Sigmoid colon (tissue), 7 donors: ENCODE results near the gene PEX6. TPM values are rescaled to one million over a fixed set of nuclear protein-coding genes. Genes with fewer than 3 reads are reported as not detected.

Source experiments
- DNase-seq: peaks from one replicate; pipeline ENCODE4 v3.0.0-alpha.2; 2019
- H3K27ac ChIP-seq, 4 donors: fragments of 200-600 bp; sonication (generic); one replicate each; pipeline ENCODE4 v1.5.1; 2016 to 2019; ENCODE audit warnings: mild to moderate bottlenecking in 1 of 4
- H3K27me3 ChIP-seq, 3 donors: fragments of 200-600 bp; sonication (generic); one replicate each; pipeline ENCODE4 v1.5.1; 2019; ENCODE audit warnings: mild to moderate bottlenecking in 1 of 3
- H3K36me3 ChIP-seq, 4 donors: fragments of 200-600 bp; sonication (generic); one replicate each; pipeline ENCODE4 v1.5.1; 2016 to 2019
- H3K4me1 ChIP-seq, 4 donors: fragments of 200-600 bp; sonication (generic); one replicate each; pipeline ENCODE4 v1.5.1; 2017 to 2019
- H3K4me3 ChIP-seq, 4 donors: fragments of 200-600 bp; sonication (generic); one replicate each; pipeline ENCODE4 v1.5.1; 2017 to 2019; ENCODE audit warnings: mild to moderate bottlenecking in 2 of 4, moderate library complexity in 1 of 4
- H3K9me3 ChIP-seq, 4 donors: fragments of 200-600 bp in 3 of 4; sonication (generic) in 3 of 4; one replicate each; pipeline versions ENCODE4 v1.5.1 to v1.6.1; 2013 to 2019
- EP300 ChIP-seq, 4 donors: sonication (generic); formaldehyde crosslinking; IDR thresholded peaks; one replicate each; pipeline ENCODE4 v1.6.1; 2017; ENCODE audit warnings: antibody characterized with exemption in 4 of 4
- POLR2A ChIP-seq, 2 donors: fragments of 450-650 bp; IDR thresholded peaks; one replicate each; pipeline ENCODE4 v1.6.1; 2016; ENCODE audit warnings: antibody characterized with exemption in 2 of 2, mild to moderate bottlenecking in 2 of 2, moderate library complexity in 2 of 2
- POLR2AphosphoS5 ChIP-seq, 4 donors: sonication (generic); formaldehyde crosslinking; IDR thresholded peaks; one replicate each; pipeline ENCODE4 v1.6.1; 2017; ENCODE audit warnings: antibody characterized with exemption in 4 of 4
- WGBS, 2 donors: extraction: QIAGEN DNeasy Blood & Tissue Kit; methylation state at CpG; one replicate each; pipeline ENCODE4 v1.1.7; 2013; 5-methylcytosine and 5-hydroxymethylcytosine counted together
- intact Hi-C: fragments of 100-400 bp; cut with DNase I; formaldehyde crosslinking; loops from one replicate; pipeline ENCODE4 v1.15.1; 2023
- polyA plus RNA-seq, 3 donors: library from polyadenylated mRNA; stranded (reverse); fragments of 200-250 nt; gene quantifications; one replicate each; pipeline ENCODE4 v1.2.3, GENCODE V29; 2013
- total RNA-seq, 4 donors: library from RNA; depleted of rRNA; stranded (reverse); fragments of >200 nt; gene quantifications; one replicate each; pipeline ENCODE4 v1.1.0, GENCODE V29; 2016
- TF ChIP-seq, protein P1 (sequence below), 4 experiments: fragments of 450-650 bp in 3 of 4; fragments of 200-600 bp in 1 of 4; IDR thresholded peaks; one replicate each; pipeline ENCODE4 v1.5.1; 2016 to 2019; ENCODE audit warnings: antibody characterized with exemption in 4 of 4, mild to moderate bottlenecking in 3 of 4, moderate library complexity in 2 of 4
- donor health status: healthy with polysubstance abuse.
- donor health status: Bipolar disorder and iron deficiency.
- donor health status: healthy.

Gene PEX6, protein sequence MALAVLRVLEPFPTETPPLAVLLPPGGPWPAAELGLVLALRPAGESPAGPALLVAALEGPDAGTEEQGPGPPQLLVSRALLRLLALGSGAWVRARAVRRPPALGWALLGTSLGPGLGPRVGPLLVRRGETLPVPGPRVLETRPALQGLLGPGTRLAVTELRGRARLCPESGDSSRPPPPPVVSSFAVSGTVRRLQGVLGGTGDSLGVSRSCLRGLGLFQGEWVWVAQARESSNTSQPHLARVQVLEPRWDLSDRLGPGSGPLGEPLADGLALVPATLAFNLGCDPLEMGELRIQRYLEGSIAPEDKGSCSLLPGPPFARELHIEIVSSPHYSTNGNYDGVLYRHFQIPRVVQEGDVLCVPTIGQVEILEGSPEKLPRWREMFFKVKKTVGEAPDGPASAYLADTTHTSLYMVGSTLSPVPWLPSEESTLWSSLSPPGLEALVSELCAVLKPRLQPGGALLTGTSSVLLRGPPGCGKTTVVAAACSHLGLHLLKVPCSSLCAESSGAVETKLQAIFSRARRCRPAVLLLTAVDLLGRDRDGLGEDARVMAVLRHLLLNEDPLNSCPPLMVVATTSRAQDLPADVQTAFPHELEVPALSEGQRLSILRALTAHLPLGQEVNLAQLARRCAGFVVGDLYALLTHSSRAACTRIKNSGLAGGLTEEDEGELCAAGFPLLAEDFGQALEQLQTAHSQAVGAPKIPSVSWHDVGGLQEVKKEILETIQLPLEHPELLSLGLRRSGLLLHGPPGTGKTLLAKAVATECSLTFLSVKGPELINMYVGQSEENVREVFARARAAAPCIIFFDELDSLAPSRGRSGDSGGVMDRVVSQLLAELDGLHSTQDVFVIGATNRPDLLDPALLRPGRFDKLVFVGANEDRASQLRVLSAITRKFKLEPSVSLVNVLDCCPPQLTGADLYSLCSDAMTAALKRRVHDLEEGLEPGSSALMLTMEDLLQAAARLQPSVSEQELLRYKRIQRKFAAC
- total RNA-seq (10 to 100 TPM; 10.2 to 19.1 (median 18.2) TPM), polyA plus RNA-seq (10 to 100 TPM; 12.6 to 21.5 (median 14.0) TPM)

DNA sequence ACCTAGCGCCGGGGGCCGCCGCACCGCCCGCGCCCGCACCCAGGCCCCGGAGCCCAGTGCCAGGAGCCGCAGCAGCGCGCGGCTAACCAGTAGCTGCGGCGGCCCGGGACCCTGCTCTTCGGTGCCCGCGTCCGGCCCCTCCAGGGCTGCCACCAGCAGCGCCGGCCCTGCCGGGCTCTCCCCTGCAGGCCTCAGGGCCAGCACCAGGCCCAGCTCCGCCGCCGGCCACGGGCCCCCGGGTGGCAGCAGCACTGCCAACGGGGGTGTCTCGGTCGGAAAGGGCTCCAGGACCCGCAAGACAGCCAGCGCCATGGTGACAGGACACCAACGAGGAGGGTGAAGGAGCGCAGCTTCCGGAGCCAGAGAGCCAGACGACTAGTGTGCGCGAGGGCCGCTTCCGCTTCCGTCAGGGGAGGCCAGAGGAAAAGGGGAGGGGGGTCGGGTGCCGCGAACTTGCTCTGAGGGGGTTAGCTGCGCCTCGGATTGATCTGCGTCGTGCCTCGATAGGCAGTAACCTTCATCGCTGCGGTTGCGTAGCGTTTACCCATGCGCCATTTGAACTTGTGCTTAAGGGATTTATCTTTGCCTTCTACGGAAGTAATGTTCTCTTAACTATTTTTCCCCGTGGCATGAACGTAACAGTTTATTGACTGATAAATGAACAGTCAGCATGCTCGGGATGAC lies at the start of gene PEX6:
PEX6 (minus strand) TSS at position 343 of the 684 bp plus-strand sequence; CDS start at position 312, 31 bp downstream.
- Histone ChIP-seq H3K27me3 (no peaks in the 10 kb centered on the region), H3K27ac (peak within 1 kb of the TSS; percentile 91 to 93 (median 93)), H3K4me3 (peak within 1 kb of the TSS; percentile 82 to 99 (median 90)), H3K36me3 (peaks cover 0 to 3% (median 0%) of the 10 kb centered on the region in 4 donors), H3K9me3 (no peaks in the 10 kb centered on the region), H3K4me1 (peaks cover 0 to 41% (median 35%) of the 10 kb centered on the region in 4 donors)
- DNase-seq: peak; percentile 93
- 0 to 1% methylated on average over 59 of the region's 59 CpGs for WGBS, 2 donors
- intact Hi-C loops: loop anchor here (2.0 kb wide), 2 partner anchors 50 to 76 kb away; partner anchors contain the start of gene CNPY3
- TF ChIP-seq POLR2A (IDR thresholded peaks at IDR 0.05): peak; percentile 43 to 66
- peak; percentile 65 to 92 (median 72) for TF ChIP-seq POLR2AphosphoS5 (IDR thresholded peaks at IDR 0.05)
- no peak for TF ChIP-seq EP300 (IDR thresholded peaks at IDR 0.05)
- TF ChIP-seq, protein P1, sequence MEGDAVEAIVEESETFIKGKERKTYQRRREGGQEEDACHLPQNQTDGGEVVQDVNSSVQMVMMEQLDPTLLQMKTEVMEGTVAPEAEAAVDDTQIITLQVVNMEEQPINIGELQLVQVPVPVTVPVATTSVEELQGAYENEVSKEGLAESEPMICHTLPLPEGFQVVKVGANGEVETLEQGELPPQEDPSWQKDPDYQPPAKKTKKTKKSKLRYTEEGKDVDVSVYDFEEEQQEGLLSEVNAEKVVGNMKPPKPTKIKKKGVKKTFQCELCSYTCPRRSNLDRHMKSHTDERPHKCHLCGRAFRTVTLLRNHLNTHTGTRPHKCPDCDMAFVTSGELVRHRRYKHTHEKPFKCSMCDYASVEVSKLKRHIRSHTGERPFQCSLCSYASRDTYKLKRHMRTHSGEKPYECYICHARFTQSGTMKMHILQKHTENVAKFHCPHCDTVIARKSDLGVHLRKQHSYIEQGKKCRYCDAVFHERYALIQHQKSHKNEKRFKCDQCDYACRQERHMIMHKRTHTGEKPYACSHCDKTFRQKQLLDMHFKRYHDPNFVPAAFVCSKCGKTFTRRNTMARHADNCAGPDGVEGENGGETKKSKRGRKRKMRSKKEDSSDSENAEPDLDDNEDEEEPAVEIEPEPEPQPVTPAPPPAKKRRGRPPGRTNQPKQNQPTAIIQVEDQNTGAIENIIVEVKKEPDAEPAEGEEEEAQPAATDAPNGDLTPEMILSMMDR (IDR thresholded peaks at IDR 0.05): no peak

DNA sequence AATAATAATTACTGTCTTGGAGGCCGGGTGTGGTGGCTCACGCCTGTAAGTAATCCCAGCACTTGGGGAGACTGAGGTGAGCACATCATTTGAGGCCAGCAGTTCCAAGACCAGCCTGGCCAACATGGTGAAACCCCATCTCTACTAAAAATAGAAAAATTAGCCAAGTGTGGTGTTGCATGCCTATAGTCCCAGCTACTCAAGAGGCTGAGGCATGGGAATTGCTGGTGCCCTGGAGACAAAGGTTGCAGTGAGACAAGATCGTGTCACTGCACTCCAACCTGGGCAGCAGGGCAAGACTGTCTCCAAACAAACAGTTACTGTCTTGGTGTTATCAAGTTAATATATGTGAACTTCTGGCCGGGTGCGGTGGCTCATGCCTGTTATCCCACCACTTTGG lies 47.4 kb upstream of the PEX6 start:
- Histone ChIP-seq H3K9me3 (no peaks in the 10 kb centered on the region), H3K27me3 (no peaks in the 10 kb centered on the region), H3K4me1 (peaks cover 0 to 26% (median 20%) of the 10 kb centered on the region in 4 donors), H3K4me3 (no peak overlapping the region), H3K36me3 (peaks cover 36 to 65% (median 55%) of the 10 kb centered on the region in 4 donors), H3K27ac (no peak overlapping the region)
- DNase-seq: no peak
- intact Hi-C loops: no loop called here
- WGBS, 2 donors: 88 to 90% methylated on average over 5 of the region's 5 CpGs
- TF ChIP-seq EP300 (IDR thresholded peaks at IDR 0.05): no peak
- no peak for TF ChIP-seq POLR2AphosphoS5 (IDR thresholded peaks at IDR 0.05)
- TF ChIP-seq POLR2A (IDR thresholded peaks at IDR 0.05): no peak
- TF ChIP-seq, protein P1 (IDR thresholded peaks at IDR 0.05): no peak

DNA sequence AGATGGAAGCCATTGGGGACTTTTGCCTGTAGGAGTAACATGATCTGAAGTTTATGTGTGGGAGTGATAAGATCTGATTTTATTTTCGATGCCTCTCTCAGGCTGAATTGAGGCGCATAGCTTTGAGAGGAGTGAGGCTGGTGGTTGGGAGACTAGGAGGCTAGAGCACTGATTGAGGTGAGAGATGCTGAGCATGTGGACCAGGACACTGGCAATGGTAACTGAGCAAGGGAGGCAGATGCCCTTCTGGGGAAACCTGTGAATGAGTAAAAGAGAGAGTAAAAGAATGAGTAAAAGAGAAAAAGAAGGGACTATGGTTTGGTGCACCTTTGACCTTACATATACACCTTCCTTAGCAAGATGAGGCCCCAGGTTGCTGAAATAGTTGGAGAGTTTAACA lies 45.5 kb upstream of the PEX6 start:
- no peak for TF ChIP-seq POLR2AphosphoS5 (IDR thresholded peaks at IDR 0.05)
- TF ChIP-seq, protein P1 (IDR thresholded peaks at IDR 0.05): no peak
- TF ChIP-seq POLR2A (IDR thresholded peaks at IDR 0.05): no peak
- TF ChIP-seq EP300 (IDR thresholded peaks at IDR 0.05): no peak
- no peak for DNase-seq
- Histone ChIP-seq H3K4me3 (no peak overlapping the region), H3K27ac (no peak overlapping the region), H3K9me3 (no peaks in the 10 kb centered on the region), H3K4me1 (peaks cover 0 to 34% (median 29%) of the 10 kb centered on the region in 4 donors), H3K36me3 (peaks cover 34 to 60% (median 53%) of the 10 kb centered on the region in 4 donors), H3K27me3 (no peaks in the 10 kb centered on the region)
- WGBS, 2 donors: 88 to 92% methylated on average over 2 of the region's 2 CpGs
- intact Hi-C loops: no loop called here
